Hepatocyte (in vitro differentiated cells): ENCODE results near the gene MYZAP.

Experiments
- EZH2 ChIP-seq: fragments of 200-600 bp; sonication (generic); IDR thresholded peaks from 2 replicates; pipeline ENCODE4 v1.6.1; 2016; ENCODE audit warnings: antibody characterized with exemption, mild to moderate bottlenecking, borderline replicate concordance
- EZH2phosphoT487 ChIP-seq: fragments of 200-600 bp; sonication (generic); IDR thresholded peaks from one replicate; pipeline ENCODE4 v1.6.1; 2018; ENCODE audit warnings: antibody characterized with exemption, mild to moderate bottlenecking, low read depth, moderate library complexity; ENCODE audit not compliant: unreplicated experiment, severe bottlenecking
- TF ChIP-seq, protein P1 (sequence below): fragments of 200-600 bp; sonication (generic); IDR thresholded peaks from 2 replicates; pipeline ENCODE4 v1.5.1; 2016; ENCODE audit warnings: antibody characterized with exemption, mild to moderate bottlenecking; ENCODE audit not compliant: poor library complexity

DNA sequence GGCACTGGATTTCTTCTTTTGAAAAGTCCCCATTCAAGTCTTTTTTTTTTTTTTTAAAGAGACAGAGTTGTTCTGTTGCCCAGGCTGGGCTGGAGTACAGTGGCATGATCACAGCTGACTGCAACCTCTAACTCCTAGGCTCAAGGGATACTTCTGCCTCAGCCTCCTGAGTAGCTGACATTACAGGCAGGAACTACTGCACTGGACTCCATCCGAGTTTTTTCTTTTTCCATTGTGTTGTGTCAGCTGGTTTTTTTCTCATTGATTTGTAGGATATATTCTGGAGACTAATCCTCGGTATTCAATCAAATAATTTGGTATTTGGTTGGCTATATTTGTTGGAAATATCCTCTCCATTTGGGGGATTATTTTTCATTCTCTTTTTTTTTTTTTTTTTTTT, 126.6 kb downstream of the MYZAP start:
- no peak for TF ChIP-seq EZH2
- TF ChIP-seq, protein P1, sequence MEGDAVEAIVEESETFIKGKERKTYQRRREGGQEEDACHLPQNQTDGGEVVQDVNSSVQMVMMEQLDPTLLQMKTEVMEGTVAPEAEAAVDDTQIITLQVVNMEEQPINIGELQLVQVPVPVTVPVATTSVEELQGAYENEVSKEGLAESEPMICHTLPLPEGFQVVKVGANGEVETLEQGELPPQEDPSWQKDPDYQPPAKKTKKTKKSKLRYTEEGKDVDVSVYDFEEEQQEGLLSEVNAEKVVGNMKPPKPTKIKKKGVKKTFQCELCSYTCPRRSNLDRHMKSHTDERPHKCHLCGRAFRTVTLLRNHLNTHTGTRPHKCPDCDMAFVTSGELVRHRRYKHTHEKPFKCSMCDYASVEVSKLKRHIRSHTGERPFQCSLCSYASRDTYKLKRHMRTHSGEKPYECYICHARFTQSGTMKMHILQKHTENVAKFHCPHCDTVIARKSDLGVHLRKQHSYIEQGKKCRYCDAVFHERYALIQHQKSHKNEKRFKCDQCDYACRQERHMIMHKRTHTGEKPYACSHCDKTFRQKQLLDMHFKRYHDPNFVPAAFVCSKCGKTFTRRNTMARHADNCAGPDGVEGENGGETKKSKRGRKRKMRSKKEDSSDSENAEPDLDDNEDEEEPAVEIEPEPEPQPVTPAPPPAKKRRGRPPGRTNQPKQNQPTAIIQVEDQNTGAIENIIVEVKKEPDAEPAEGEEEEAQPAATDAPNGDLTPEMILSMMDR = no peak
- TF ChIP-seq EZH2phosphoT487 = no peak
